A172 (cell line): ENCODE measurements around the gene BCAM. TPM values are rescaled to one million over a fixed set of nuclear protein-coding genes. Genes with fewer than 3 reads are reported as not detected.
"Not testable (repeated sequence)": the region's sequence is repeated elsewhere in the genome, so short reads cannot be mapped to it uniquely, and the experiment has no call there.

ENCODE experiments used
- DNase-seq: peaks from one replicate; pipeline ENCODE4 v3.0.0-alpha.2; 2015; ENCODE audit warnings: low spot score
- total RNA-seq: library from RNA; depleted of rRNA; stranded (reverse); fragments of >200 nt; shearing (Covaris generic); gene quantifications from 2 replicates; pipeline ENCODE4 v1.2.3, GENCODE V29; 2014

BCAM gene
- total RNA-seq, 1 experiment from 2014 or later: 8.2 TPM

DNA sequence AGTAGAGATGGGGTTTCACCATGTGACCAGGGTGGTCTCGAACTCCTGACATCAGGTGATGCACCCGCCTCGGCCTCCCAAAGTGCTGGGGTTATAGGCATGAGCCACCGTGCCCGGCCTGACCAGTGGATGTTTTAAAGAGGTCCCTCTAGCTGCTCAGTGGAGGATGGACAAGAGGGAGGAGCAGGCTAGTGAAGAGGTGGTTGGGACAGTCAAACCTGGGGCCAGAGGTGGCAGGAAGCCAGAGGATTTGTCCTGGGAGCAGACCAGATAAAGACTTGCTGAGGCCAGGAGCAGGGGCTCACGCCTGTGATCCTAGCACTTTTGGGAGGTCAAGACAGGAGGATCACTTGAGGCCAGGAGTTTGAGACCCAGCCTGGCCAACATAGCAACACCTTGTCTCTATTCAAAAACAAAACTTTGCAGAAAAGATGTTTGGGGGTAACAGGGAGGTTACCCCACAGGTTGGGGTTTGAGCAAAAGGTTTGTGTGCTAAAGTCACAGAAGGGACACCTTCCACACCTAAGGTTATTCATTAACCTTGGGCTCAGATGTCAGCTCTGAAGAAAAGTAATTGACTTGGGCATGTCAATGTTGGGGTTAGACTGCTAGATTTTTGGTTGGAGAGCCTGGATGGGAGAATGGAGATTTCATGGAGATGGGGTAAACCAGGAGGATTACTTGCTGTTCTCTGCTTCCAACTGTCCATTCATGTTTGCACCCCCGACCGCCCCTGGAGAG lies 9.0 kb downstream of the BCAM start:
- DNase-seq: no peak

DNA sequence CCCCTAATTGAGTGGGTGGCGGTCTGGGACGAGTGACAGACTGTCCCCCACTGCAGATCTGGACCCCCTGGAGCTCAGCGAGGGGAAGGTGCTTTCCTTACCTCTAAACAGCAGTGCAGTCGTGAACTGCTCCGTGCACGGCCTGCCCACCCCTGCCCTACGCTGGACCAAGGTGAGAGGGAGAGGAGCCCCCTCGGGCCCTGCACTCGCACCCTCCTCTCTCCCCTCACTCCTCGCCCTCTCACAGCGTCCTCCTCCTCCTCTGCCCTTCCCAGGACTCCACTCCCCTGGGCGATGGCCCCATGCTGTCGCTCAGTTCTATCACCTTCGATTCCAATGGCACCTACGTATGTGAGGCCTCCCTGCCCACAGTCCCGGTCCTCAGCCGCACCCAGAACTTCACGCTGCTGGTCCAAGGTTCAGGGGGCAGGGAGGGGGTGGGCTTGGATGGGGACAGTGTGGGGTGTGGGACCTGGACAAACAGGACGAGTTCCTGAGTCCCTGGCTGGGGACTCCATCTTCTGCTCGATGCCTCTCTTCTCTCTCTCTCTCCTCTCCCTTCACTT lies 9.6 kb downstream of the BCAM start:
- DNase-seq: no peak

DNA sequence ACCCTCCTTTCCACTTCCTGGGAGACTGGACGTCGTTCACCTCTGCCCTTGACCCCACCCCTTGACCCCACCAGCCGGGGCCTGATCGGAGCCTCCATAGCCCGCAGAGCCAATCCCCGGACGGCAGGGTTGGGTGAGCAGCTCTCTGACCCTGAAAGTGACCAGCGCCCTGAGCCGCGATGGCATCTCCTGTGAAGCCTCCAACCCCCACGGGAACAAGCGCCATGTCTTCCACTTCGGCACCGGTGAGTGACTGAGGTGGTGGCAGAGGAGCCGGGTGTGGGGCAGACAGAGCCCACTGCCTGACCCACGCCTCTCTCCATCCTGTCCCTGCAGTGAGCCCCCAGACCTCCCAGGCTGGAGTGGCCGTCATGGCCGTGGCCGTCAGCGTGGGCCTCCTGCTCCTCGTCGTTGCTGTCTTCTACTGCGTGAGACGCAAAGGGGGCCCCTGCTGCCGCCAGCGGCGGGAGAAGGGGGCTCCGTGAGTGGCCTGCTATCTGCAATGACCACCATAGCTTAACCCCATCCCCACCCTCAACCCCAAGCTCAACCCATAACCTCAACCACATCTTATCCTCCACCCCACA lies 10.4 kb downstream of the BCAM start:
- DNase-seq: no peak

DNA sequence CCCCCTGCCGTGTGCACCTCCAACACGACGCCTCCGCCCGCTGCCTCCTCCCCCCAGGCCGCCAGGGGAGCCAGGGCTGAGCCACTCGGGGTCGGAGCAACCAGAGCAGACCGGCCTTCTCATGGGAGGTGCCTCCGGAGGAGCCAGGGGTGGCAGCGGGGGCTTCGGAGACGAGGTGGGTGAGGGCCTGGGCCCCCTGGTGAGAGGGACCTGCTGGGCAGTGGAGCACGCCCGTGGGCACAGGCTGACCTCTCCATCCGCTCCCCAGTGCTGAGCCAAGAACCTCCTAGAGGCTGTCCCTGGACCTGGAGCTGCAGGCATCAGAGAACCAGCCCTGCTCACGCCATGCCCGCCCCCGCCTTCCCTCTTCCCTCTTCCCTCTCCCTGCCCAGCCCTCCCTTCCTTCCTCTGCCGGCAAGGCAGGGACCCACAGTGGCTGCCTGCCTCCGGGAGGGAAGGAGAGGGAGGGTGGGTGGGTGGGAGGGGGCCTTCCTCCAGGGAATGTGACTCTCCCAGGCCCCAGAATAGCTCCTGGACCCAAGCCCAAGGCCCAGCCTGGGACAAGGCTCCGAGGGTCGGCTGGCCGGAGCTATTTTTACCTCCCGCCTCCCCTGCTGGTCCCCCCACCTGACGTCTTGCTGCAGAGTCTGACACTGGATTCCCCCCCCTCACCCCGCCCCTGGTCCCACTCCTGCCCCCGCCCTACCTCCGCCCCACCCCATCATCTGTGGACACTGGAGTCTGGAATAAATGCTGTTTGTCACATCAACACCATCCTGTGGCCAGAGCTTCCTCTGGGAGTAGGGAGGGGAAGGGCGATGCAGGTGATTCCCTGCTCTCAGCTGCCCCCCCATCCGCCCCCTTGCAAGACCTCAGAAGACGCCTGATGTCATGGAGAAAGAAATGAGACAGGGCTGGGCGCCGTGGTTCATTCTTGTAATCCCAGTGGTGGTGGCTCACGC lies 12.0 kb downstream of the BCAM start:
- DNase-seq: no peak

DNA sequence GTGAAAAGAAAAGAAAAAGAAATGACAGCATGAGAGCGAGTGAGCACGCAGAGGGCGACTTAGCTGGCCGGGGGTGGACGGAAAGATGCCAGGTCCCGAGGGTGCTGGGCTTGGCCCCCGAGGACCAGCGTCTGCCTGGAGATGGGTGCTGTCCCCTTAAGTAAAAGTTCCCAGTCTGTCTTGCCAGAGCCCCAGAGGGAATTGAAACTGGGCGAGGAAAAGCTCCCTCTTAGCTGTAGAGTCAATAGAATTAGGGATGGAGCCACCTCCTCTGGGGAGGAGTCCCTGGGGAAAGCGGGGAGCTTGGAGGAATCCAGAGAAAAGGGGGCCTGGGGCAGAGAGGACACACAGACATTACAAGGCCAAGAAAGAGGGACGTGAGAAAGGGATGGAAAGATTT lies 13.3 kb downstream of the BCAM start:
- no peak for DNase-seq

DNA sequence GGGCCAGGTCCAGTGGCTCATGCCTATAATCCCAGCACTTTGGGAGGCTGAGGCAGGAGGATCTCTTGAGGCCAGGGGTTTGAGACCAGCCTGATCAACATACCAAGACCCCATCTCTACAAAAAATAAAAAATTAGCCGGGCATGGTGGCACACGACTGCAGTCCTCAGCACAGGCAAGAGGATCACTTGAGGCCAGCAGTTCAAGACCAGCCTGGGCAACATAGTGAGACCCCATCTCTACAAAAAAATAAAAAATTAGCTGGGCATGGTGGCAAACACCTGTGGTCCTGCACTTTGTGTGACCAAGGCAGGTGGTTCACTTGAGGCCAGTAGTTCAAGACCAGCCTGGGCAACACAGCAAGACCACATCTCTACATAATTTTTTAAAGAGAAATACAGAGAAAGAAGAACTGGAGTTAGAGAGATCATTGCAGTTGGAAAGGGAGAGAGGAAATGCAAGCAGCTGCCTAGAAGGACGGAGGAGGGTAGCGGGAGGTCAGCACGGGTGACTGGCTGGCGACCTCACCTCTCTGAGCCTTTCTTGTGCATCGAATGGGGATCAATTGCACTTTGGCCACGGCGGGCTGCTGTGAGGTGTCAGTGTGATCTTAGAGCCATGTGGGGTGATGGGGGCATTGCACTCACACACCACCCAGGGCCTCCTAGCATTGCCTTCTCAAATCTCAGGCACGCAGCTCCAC lies 13.9 kb downstream of the BCAM start:
- no peak for DNase-seq

DNA sequence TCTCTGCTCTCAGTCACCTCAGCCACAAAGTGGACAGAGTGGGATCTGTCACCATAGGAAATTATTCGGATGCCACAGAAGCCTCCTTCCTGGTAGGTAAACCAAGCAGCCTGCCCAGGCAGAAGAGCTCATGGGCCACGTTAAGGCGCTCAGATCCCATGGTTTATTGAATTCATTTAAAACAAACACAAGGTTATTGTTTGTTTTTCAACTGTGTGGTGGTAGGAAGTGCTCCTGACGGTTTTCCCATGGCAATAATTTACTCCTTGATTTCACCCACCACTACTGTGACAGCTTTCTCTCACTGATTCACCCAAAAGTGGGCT lies 14.4 kb downstream of the BCAM start:
- no peak for DNase-seq

DNA sequence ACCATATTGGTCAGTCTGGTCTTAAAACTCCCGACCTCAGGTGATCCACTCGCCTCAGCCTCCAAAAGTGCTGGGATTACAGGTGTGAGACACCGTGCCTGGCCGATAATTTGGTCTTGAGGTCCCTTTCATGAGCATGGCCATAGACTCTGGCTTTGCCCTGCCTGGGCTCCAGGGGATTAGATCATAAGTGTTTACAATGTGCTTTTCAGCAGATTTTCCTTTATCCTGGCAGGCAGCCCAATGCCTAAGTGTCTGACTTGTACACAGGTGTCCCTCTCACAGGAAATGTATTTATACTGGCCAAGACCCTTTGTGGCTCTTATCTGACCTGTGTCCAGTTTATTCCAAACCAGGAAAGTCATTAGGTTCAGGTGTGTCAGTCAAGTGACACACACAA lies 15.9 kb downstream of the BCAM start:
- no peak for DNase-seq

DNA sequence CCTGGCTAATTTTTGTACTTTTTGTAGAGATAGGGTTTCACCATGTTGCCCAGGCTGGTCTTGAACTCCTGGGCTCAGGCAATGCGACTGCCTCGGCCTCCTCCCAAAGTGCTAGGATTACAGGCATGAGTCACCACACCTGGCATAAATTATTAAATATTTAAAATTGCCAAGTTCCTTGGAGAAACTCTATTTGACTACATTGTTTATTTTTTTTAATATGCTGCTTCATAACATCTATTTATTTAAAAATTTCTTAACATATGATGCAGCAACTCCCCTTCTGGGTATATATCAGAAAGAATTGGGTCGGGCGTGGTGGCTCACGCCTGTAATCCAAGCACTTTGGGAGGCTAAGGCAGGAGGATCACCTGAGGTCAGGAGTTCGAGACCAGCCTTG lies 24.0 kb downstream of the BCAM start:
- not testable (repeated sequence) for DNase-seq

DNA sequence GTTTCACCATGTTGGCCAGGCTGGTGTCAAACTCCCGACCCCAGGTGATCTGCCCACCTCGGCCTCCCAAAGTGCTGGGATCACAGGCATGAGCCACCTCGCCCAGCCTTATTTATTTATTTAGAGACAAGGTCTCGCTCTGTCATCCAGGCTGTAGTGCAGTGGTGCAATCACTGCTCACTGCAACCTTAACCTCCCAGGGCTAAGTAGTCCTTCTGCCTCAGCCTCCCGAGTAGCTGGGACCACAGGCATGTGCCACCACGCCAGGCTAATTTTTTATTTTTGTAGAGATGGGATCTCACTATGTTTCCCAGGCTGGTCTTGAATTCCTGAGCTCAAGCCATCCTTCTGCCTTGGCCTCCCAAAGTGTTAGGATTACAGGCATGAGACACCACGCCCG lies 25.5 kb downstream of the BCAM start:
- not testable (repeated sequence) for DNase-seq

DNA sequence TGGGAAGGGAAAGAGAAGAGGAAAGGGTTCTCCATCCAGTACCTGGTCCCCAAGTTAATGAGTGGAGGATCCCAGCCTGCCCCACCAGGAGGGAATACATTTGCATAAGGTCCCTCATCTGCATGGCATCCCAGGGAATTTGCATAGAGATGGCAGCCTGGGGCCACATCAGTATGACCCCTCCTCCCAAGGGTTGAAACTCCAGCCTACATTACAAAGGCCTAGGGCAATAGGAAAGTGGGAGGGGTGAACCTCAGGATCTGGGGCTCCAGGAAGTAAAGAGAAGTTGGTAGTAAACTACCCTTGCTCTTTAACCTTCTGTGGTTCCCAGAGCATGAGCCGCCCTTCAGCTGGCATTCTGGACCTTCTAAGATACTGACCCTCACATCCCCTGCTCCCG lies 30.4 kb downstream of the BCAM start:
- no peak for DNase-seq

DNA sequence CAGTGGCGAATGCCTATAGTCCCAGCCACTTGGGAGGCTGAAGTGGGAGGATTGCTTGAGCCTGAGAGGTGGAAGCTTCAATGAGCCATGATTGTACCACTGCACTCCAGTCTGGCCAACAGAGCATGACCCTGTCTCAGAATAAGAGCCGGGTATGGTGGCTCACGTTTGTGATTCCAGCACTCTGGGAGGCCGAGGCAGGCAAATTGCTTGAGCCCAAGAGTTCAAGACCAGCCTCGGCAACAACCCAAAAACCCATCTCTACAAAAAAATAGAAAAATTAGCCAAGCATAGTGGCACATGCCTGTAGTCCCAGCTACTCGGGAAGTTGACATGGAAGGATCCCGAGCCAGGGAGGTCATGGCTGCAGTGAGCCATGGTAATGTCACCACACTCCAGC lies 31.9 kb downstream of the BCAM start:
- DNase-seq: no peak

DNA sequence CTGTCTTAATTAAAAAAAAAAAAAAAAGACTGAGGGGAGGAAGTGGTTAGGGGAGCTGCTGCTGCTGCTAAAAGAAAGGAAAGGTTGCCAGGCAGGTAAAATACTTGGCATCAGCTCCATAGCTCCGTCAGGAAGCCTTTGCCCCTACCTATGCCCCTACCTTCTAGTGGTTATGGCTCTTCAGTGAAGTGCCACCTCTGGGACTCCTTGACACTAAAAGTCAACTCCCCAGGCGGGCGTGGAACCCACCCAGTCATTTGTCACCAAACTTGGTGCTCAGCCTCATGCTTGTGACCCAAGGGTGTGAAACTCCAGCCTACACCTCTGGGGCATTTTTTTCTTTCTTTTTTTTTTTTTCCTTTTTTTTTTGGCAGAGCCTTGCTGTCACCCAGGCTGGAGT lies 32.3 kb downstream of the BCAM start:
- DNase-seq: no peak

DNA sequence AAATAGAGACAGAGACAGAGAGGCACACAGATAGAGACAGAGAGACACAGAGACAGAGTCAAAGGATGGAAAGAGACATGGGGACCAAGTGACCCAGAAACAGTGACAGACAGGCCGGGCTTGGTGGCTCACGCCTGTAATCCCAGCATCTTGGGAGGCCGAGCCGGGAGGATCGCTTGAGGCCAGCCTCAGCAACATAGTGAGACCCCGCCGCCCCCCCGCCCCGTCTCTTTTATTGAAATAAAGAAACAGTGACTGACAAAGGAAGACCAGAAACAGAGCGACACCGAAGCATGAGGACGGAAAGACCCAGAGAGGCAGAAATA lies 36.3 kb downstream of the BCAM start:
- DNase-seq: no peak

DNA sequence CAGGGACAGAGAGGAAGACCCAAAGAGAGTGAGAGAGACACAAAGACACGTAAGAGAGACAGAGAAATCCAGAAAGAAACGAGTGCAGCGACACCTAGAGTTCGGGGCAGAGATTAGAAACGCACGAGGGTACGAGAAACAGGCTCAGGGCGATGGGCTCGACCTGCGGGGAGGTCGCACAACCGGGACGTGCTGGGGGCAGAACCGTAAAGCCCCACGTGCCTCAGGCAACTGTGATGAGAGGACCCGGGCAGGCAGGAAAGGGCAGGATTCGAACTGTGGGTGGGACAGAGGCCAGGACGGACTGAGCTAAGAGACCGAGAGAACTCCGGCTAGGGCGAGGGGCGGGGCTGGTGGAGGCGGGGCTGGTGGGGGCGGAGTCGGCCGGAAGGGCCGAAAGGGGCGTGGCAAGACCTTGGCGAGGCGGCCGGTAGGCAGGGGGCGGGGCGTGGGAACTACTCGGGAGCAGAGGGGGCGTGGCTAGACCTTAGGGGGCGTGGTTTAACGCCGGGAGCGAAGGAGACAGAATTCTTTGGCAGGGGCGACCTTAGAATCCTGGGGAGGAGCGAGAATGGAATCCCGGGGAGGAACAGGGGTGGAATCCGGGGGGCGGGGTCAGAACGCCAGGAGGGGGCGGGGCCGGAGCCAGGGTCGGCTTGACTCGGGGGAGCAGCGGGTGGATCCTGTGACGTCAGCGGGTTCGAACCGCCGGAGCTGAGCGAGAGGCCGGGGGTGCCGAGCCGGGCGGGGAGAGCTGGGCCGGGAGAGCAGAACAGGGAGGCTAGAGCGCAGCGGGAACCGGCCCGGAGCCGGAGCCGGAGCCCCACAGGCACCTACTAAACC lies 36.9 kb downstream of the BCAM start, which contains the start of gene NECTIN2:
Gene NECTIN2 (plus strand): TSS at position 686 of the 843 bp plus-strand sequence. CDS start 229 bp downstream, outside the sequence.
- peak; percentile 84 for DNase-seq

DNA sequence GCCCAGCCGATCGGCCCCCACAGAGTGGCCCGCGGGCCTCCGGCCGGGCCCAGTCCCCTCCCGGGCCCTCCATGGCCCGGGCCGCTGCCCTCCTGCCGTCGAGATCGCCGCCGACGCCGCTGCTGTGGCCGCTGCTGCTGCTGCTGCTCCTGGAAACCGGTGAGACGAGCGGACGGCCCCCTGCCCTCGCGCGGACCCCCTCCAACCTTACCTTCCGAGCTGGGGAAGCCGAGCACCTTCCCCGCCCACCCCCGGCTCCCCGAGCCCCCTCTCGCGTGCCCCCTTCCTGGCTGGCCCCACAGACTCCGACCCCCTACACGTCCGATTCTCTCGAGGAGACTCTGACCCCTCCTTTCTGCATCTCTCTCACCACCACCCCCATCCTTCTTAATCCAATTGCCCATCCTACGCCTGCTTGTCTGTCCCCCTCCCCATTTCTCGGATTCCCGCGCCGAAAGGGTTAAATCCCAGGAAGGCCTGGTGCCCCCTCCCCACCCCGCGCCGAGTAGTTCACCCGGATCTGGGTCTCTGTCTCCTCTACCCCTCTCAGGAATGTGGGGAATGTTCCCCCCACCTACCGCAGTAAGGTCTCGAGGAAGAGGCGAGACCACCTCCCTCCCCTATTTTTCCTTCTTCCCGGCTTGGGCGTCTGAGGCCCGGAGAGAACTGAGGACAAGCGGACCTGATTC lies 37.7 kb downstream of the BCAM start:
- DNase-seq: no peak

DNA sequence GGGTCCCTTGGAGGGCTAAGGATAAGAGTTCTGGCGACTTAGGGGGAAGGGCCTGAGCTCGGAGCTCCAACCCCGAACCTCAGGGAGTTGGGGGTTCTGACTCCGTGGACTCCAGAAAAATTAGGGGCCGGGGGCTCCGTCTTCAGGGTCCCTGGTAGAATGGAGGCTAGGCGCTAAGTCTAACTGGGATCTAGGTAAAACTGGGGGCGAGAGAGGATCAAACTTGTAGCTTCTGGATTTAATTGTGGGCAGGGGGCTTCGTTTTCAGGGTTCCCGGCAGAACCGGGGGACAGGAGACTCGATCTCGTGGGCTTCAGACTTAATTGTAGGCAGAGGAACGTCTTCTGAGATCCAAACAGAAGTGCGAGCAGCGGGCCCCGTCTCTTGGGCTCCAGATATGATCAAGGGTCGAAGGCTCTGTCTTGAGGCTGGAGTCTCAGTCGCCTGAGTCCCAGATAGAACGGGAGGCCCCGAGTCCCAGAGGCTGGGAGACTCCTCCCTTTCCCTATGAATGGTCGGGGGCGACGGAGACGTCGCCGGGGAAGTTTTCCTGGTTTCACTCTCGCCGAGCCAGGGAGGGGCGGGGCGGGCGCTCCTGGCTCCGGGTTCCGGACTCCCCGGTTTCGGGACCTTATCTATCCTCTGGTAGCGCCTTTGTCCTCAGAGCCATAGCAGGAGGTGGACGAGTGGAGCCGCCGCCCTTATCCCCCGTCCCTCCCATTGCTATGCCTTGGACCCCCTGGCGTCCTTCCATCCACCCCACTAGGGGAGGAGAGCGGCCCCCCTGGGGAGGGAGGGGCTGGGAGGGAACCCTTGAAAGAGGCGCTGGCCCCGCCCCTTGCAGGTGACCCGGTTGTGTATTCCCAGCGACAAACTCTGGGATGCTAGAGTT lies 38.5 kb downstream of the BCAM start:
- peak; percentile 15 for DNase-seq

DNA sequence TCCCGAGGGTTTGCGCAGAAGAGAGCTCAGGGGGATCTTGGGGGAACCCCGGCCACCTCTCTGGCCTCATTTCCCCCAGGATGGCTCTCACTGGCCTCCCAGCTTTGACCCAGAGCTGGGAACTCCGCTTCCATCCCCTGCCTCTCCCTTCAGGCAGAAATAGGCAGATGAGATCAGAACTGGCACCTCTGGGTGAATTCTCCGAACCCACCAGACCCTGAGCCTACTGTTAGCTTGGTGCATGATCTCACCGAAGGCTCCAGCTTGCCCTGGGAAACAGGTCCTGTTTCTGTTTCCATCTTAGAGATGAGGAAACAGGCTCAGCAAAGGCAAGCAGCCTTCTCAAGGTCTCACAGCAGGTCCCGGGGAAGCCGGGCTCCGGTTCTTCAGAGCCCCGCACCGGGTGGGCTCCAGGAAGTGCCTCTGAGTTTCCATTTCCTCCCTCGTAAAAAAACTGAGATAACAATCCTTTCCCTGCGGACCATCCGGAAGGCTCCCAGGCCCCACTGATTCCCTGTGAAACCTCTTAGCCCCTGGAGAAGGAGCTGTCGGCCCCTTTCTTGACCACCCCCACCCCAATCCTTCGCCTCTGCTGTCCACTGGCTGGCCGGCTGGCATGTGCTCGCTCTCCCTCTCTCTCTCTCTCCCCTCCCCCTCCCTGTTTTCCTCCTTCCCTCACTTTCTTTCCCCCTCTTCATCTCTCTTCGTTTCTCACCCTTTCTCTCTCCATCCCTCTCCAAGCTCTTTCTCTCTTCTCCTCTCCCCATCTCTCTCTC lies 39.3 kb downstream of the BCAM start:
- DNase-seq: no peak
